Activated CD8-positive, alpha-beta T cell treated with anti-CD3 and anti-CD28 coated beads for 36 hours (primary cell): ENCODE measurements around the gene ARFGAP1. TPM values are rescaled to one million over a fixed set of nuclear protein-coding genes. Genes with fewer than 3 reads are reported as not detected.

ENCODE experiments used
- ATAC-seq: fragments of 200-7000 bp; cut with Tn5 transposase; one replicate; pipeline ENCODE4 v1.10.0; 2021; ENCODE audit warnings: mild to moderate bottlenecking, moderate library complexity
- CTCF ChIA-PET: fragments of 350-600 bp; sonication (Branson Sonifier 250); formaldehyde crosslinking; loops from one replicate; lab custom pipeline; 2021; ENCODE audit warnings: antibody characterized with exemption; lab: Charles Lee
- POLR2A ChIA-PET: fragments of 350-600 bp; sonication (Branson Sonifier 250); formaldehyde crosslinking; loops from one replicate; lab custom pipeline; 2021; ENCODE audit warnings: antibody characterized with exemption; lab: Charles Lee
- DNase-seq: peaks from one replicate; pipeline ENCODE4 v3.0.0-alpha.2; 2020
- H3K27ac Mint-ChIP-seq: one replicate; pipeline ENCODE4 v1.8.0; 2021; ENCODE audit warnings: mild to moderate bottlenecking, mixed read lengths
- H3K27me3 Mint-ChIP-seq: one replicate; pipeline ENCODE4 v1.8.0; 2021; ENCODE audit warnings: mixed read lengths
- H3K36me3 Mint-ChIP-seq: one replicate; pipeline ENCODE4 v1.8.0; 2021; ENCODE audit warnings: low read depth, mixed read lengths
- H3K4me1 Mint-ChIP-seq: one replicate; pipeline ENCODE4 v1.8.0; 2021; ENCODE audit warnings: low read depth, mixed read lengths
- H3K4me3 Mint-ChIP-seq: one replicate; pipeline ENCODE4 v1.8.0; 2021; ENCODE audit warnings: mild to moderate bottlenecking, moderate library complexity, mixed read lengths
- H3K9me3 Mint-ChIP-seq: one replicate; pipeline ENCODE4 v1.8.0; 2021; ENCODE audit warnings: mixed read lengths
- intact Hi-C: fragments of 100-400 bp; cut with micrococcal nuclease; formaldehyde crosslinking; loops from one replicate; pipeline ENCODE4 v1.10.0; 2022
- total RNA-seq, 2 experiments: library from RNA; stranded (reverse); gene quantifications; one replicate each; pipeline ENCODE4 v1.2.3, GENCODE V29; 2021
- TF ChIP-seq, protein P1 (sequence below): fragments of 200-600 bp; IDR thresholded peaks from one replicate; pipeline ENCODE4 v1.8.0; 2022; ENCODE audit warnings: antibody characterized with exemption, mild to moderate bottlenecking

Gene ARFGAP1
- total RNA-seq, 2 experiments from 2014 or later, result 71.3 to 75.0 TPM

DNA sequence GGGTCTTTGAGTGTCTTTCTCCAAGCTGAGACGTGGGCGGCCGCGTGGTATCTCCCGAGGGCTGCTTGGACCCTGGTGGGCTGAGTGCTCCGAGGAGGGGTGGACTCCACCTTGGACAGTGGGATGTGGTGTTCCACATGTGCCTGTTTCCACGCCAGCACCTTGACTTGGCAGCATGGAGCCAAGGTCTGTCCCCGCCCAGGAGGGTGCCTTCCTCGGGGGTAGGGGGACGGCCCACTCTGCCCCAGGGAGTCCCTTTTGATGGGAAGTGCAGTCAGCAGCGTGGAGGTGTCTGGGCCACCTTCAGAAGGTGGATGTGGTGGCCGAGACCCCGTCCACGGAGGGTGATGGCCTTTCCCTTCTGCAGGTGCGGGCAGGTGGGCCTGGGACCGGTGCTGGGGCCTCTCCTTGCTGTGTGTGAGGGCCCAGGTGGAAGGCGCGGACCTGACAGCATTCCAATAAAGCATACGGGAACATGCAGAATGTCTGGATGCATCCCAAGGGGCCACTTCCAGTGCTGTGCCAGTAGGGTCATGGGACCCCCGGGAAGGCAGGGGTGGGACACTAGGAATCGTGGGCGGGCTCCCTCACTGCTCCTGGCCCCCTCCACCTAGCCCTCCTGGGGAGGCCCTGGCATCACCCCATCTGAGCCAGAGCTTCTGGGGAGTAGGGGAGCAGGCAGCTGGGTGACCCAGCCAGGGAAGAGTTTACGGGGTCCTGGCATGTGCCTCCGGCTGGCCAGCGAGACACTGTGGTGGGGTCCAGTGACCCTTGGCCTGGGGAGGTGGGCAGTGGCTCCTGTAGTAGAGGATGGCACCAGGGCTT lies 16.9 kb downstream of the ARFGAP1 start:
- Mint-ChIP-seq H3K4me3 (no peak overlapping the region), H3K9me3 (no peaks in the 10 kb centered on the region), H3K27me3 (no peaks in the 10 kb centered on the region), H3K36me3 (no peaks in the 10 kb centered on the region), H3K27ac (no peak overlapping the region), H3K4me1 (no peaks in the 10 kb centered on the region)
- ChIA-PET CTCF (interaction anchor here (1.0 to 3.3 kb wide), 2 partner anchors 8 to 65 kb away, joined by 3 to 12 read pairs; no protein-coding TSS in a partner anchor), POLR2A (no interaction called here)
- DNase-seq (no peak), ATAC-seq (no peak)
- intact Hi-C loops, result no loop called here
- TF ChIP-seq, protein P1, sequence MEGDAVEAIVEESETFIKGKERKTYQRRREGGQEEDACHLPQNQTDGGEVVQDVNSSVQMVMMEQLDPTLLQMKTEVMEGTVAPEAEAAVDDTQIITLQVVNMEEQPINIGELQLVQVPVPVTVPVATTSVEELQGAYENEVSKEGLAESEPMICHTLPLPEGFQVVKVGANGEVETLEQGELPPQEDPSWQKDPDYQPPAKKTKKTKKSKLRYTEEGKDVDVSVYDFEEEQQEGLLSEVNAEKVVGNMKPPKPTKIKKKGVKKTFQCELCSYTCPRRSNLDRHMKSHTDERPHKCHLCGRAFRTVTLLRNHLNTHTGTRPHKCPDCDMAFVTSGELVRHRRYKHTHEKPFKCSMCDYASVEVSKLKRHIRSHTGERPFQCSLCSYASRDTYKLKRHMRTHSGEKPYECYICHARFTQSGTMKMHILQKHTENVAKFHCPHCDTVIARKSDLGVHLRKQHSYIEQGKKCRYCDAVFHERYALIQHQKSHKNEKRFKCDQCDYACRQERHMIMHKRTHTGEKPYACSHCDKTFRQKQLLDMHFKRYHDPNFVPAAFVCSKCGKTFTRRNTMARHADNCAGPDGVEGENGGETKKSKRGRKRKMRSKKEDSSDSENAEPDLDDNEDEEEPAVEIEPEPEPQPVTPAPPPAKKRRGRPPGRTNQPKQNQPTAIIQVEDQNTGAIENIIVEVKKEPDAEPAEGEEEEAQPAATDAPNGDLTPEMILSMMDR, result no peak

DNA sequence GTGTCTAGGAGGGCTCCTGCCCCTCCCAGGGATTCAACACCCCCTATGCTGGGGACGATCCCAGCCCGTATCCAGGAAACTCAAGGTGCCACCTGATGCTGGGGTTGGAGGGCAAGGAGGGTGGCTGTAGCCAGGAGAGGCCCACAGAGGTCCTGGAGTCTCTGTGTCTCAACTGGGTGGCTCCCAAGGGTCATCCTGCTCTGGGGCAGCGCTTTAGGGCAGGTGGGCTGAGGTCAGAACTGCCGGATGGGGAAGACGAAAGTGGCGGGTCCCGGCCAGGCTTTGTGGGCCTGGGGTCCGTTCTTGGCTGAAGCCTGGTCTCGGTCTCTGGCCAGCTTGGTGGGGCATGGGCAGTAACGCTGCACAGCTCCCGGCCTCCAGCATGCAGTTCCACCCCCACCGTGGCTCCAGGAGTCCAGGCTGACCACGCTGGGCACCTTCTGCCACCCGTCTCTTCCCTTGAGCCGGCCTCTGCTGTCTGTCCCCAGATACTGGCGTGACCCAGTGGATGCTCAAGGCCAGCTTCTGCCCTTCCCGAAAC lies 17.6 kb downstream of the ARFGAP1 start:
- TF ChIP-seq, protein P1, result no peak
- Mint-ChIP-seq H3K4me3 (no peak overlapping the region), H3K36me3 (no peaks in the 10 kb centered on the region), H3K4me1 (peaks cover 1% of the 10 kb centered on the region), H3K27me3 (peaks cover 3% of the 10 kb centered on the region), H3K27ac (no peak overlapping the region), H3K9me3 (no peaks in the 10 kb centered on the region)
- DNase-seq, result no peak
- no peak for ATAC-seq
- CTCF ChIA-PET, result interaction anchor here (1.0 to 3.3 kb wide), 4 partner anchors 9 to 66 kb away, joined by 3 to 12 read pairs (median 4); partner anchors contain the start of gene ARFGAP1
- POLR2A ChIA-PET, result interaction anchor here (0.7 kb wide), 1 partner anchor 67 kb away, joined by 4 read pairs; no protein-coding TSS in a partner anchor
- intact Hi-C loops, result no loop called here

DNA sequence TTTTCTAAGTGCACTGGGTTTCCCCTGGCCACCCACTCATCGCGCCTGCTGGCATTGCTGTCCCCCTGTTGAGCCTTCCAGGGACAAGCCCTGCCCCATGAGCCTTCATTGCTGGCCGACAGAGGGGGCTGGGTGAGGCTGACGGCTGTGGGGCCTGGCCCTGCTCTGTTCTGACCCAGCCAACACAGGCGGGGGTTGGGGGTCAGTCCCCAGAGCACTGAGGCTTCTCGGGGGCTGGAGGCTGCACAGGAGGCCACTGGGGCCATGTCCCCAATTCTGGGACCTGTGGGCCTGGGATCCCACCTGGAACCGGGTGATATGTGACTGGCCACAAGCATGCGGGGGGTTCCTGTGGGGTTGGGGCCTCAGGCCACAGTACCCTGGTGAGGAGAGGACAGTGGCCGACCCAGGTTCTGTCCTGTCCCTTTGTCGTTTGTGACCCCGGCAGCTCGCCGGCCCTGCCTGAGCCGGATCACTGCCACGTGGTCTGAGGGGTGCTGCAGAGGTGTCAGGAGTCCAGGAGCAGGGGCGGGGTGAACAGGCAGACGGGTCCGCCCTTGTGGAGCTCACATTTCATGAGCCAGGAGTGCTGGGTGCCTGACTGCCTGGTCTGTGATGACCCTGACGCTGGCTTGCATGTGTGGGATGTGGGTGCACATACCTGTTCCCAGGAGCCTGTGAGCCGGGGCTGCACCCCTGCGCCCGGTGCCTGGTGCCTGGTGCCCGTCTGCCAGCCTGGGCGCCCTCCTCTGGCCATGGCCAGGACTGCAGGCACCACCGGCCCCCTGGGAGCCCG lies 18.3 kb downstream of the ARFGAP1 start:
- Mint-ChIP-seq H3K27ac (no peak overlapping the region), H3K4me1 (peaks cover 2% of the 10 kb centered on the region), H3K4me3 (no peak overlapping the region), H3K9me3 (no peaks in the 10 kb centered on the region), H3K36me3 (no peaks in the 10 kb centered on the region), H3K27me3 (peaks cover 3% of the 10 kb centered on the region)
- TF ChIP-seq, protein P1, result peak; percentile 82
- DNase-seq (peak; percentile 78), ATAC-seq (peak; percentile 90)
- intact Hi-C loops, result no loop called here
- POLR2A ChIA-PET, result interaction anchor here (0.7 to 1.5 kb wide), 3 partner anchors 11 to 68 kb away, joined by 4 read pairs; no protein-coding TSS in a partner anchor
- CTCF ChIA-PET, result interaction anchor here (0.7 to 3.3 kb wide), 6 partner anchors 9 to 55 kb away, joined by 3 to 12 read pairs (median 4); partner anchors contain the start of genes ARFGAP1 and BIRC7

DNA sequence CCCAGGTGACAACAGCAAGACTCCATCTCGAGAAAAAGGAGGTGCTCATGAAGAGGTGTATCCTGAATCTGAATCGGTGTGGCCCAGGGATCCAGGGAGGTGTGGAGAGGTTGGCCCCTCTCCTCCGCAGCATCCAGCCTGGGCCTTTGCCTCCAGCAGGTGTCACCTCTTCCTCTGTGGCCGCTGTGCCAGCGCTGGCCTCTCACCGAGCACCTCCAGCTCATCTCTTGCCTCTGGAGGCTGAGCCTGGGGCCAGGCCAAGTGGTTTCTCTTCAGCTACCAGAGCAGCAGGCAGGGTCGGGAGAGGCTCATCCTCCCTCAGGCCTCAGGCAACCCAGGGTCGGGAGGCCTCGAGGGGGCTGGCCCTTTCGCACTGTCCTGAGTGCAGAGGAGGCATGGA lies 19.2 kb downstream of the ARFGAP1 start:
- ChIA-PET CTCF (interaction anchor here (1.0 to 3.3 kb wide), 5 partner anchors 10 to 68 kb away, joined by 3 to 13 read pairs (median 6); no protein-coding TSS in a partner anchor), POLR2A (interaction anchor here (1.5 kb wide), 1 partner anchor 10 kb away, joined by 4 read pairs; no protein-coding TSS in a partner anchor)
- Mint-ChIP-seq H3K4me3 (no peak overlapping the region), H3K27me3 (peaks cover 4% of the 10 kb centered on the region), H3K36me3 (no peaks in the 10 kb centered on the region), H3K9me3 (no peaks in the 10 kb centered on the region), H3K27ac (no peak overlapping the region), H3K4me1 (peaks cover 2% of the 10 kb centered on the region)
- intact Hi-C loops, result loop anchor here (2.0 kb wide), 1 partner anchor 69 kb away; no protein-coding TSS in a partner anchor
- DNase-seq (no peak), ATAC-seq (no peak)
- TF ChIP-seq, protein P1, result no peak
